Heart left ventricle (tissue), 13 donors: ENCODE measurements around the gene RAP1GDS1.

ENCODE experiments used
- CTCF ChIP-seq, 12 donors: fragments of 200-600 bp; sonication (generic) in 4 of 12; IDR thresholded peaks; one replicate each; pipeline versions ENCODE4 v1.5.0 to v1.8.0; 2018 to 2022; ENCODE audit warnings: antibody characterized with exemption in 12 of 12, mild to moderate bottlenecking in 5 of 12
- POLR2A ChIP-seq, 2 donors: fragments of 450-650 bp; IDR thresholded peaks; one replicate each; pipeline ENCODE4 v1.6.1; 2017; ENCODE audit warnings: antibody characterized with exemption in 2 of 2, mild to moderate bottlenecking in 2 of 2, moderate library complexity in 2 of 2
- donor health status: ischemic (EF 13 %, LVEDD 7.1; RV severe dilation, severe dysfunction).
- donor health status: DM: no; HTN: yes; CAD: no.
- donor health status: DM: no; HTN: no; CAD: no.
- donor health status: ischemic (EF 25% LVEDD 6.9; RV normal size, moderate dysfunction).
- donor health status: ischemic (EF 25% LVEDD 5.7; RV mildly dilated, moderate dysfunction).
- donor health status: ischemic (EF 35%, LVEDD 5.7; RV mildly dilated, moderate dysfunction).
- donor health status: nonischemic (EF 11% LVEDD 7.7; RV severe dilation, severe dysfunction).
- donor health status: DM: yes; HTN: yes; CAD: no.
- donor health status: PGD.
- donor health status: ischemic (EF 29% LVEDD 5.4; RV normal size, mild dysfunction).
- donor health status: nonischemic (EF 23%, LVEDD 6.1; RV moderate dilation, normal function).

GRCh38 chr4:98480535-98480934, 219.4 kb downstream of the RAP1GDS1 start:
- TF ChIP-seq CTCF (IDR thresholded peaks at IDR 0.05) (no peak), POLR2A (IDR thresholded peaks at IDR 0.05) (no peak)
